Esophagus muscularis mucosa (tissue), 4 donors: ENCODE data around the gene TRIM49D1. TPM values are rescaled to one million over a fixed set of nuclear protein-coding genes. Genes with fewer than 3 reads are reported as not detected.
A peak's percentile ranks its signal among the peaks of the same experiment; 100 is the strongest.
"Not testable (repeated sequence)": the region's sequence is repeated elsewhere in the genome, so short reads cannot be mapped to it uniquely, and the experiment has no call there.

Experiments
- DNase-seq: peaks from one replicate; pipeline ENCODE4 v3.0.0-alpha.2; 2017; ENCODE audit errors: extremely low spot score
- H3K27ac ChIP-seq, 4 donors: fragments of 200-600 bp; sonication (generic); replicated peaks in 1 of 4; 1 replicate in 3 of 4; 2 replicates in 1 of 4; pipeline ENCODE4 v1.5.1; 2016 to 2019; ENCODE audit warnings: mild to moderate bottlenecking in 1 of 4
- H3K27me3 ChIP-seq, 4 donors: fragments of 200-600 bp; sonication (generic); one replicate each; pipeline versions ENCODE4 v1.5.1 to v1.6.0; 2016 to 2019
- H3K36me3 ChIP-seq, 4 donors: fragments of 200-600 bp; sonication (generic); one replicate each; pipeline ENCODE4 v1.5.1; 2016 to 2019
- H3K4me1 ChIP-seq, 4 donors: fragments of 200-600 bp; sonication (generic); one replicate each; pipeline ENCODE4 v1.5.1; 2016 to 2019
- H3K4me3 ChIP-seq, 4 donors: fragments of 200-600 bp; sonication (generic); 1 replicate in 2 of 4; 2 replicates in 2 of 4; pipeline ENCODE4 v1.5.1; 2016 to 2019; ENCODE audit warnings: mild to moderate bottlenecking in 4 of 4, moderate library complexity in 1 of 4
- H3K9me3 ChIP-seq, 4 donors: fragments of 200-600 bp; sonication (generic); 1 replicate in 3 of 4; 2 replicates in 1 of 4; pipeline ENCODE4 v1.5.1; 2016 to 2019
- CTCF ChIP-seq, 3 experiments: fragments of 200-600 bp in 2 of 3; fragments of 450-650 bp in 1 of 3; sonication (generic) in 2 of 3; IDR thresholded peaks; one replicate each; pipeline ENCODE4 v1.5.1; 2017 to 2019; ENCODE audit warnings: antibody characterized with exemption in 3 of 3, mild to moderate bottlenecking in 2 of 3, moderate library complexity in 1 of 3
- EP300 ChIP-seq: sonication (generic); formaldehyde crosslinking; IDR thresholded peaks from one replicate; pipeline ENCODE4 v1.6.1; 2017; ENCODE audit warnings: antibody characterized with exemption
- POLR2A ChIP-seq: fragments of 450-650 bp; IDR thresholded peaks from one replicate; pipeline ENCODE4 v1.6.1; 2017; ENCODE audit warnings: antibody characterized with exemption, moderate library complexity, mild to moderate bottlenecking, low read depth
- POLR2AphosphoS5 ChIP-seq, 2 donors: sonication (generic); formaldehyde crosslinking; IDR thresholded peaks; one replicate each; pipeline ENCODE4 v1.6.1; 2017; ENCODE audit warnings: antibody characterized with exemption in 2 of 2
- WGBS: methylation state at CpG from one replicate; pipeline ENCODE4 v1.1.5; 2018; 5-methylcytosine and 5-hydroxymethylcytosine counted together
- intact Hi-C: fragments of 100-400 bp; cut with DNase I; formaldehyde crosslinking; loops from one replicate; pipeline ENCODE4 v1.15.1; 2023
- total RNA-seq, 4 donors: library from RNA; depleted of rRNA; stranded (reverse); fragments of >200 nt; gene quantifications; one replicate each; pipeline versions ENCODE4 v1.1.0 to v1.2.1, GENCODE V29; 2016

The TRIM49D1 gene, protein sequence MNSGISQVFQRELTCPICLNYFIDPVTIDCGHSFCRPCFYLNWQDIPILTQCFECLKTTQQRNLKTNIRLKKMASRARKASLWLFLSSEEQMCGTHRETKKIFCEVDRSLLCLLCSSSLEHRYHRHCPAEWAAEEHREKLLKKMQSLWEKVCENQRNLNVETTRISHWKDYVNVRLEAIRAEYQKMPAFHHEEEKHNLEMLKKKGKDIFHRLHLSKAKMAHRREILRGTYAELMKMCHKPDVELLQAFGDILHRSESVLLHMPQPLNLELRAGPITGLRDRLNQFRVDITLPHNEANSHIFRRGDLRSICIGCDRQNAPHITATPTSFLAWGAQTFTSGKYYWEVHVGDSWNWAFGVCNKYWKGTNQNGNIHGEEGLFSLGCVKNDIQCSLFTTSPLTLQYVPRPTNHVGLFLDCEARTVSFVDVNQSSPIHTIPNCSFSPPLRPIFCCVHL
- not detected for total RNA-seq

DNA sequence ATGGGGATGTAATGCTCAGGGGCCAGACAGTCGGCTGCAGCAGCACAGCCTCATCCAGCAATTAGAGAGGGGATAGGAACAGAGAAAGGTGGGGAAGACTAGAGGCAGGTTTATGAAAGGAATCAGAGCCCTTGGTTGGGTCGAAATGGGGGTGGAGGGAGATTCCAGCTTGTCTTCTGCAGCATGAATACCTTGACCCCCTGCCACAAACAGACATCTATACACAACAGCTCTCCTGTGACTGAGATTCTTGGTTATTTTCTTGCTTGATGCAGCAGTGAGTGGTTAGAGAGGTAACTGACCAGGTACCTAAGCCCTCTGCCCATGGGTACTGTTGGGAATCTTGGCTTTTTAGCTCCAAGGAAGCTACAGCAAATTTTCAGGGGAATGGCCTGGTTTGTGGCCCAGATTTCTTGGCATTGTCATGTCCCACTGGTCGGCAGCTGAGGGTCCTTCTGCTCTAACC is at the start of gene TRIM49D1:
Gene TRIM49D1 (minus strand): TSS at position 51 of the 466 bp plus-strand sequence. CDS start 4,535 bp downstream, outside the sequence.
- DNase-seq: peak; percentile 91
- no peaks in the 10 kb centered on the region for H3K4me1 ChIP-seq
- intact Hi-C loops: no loop called here
- no peaks in the 10 kb centered on the region for H3K36me3 ChIP-seq
- no peaks in the 10 kb centered on the region for H3K9me3 ChIP-seq
- 67% methylated on average over 3 of the region's 3 CpGs for WGBS
- no peak within 1 kb of the TSS for H3K4me3 ChIP-seq
- H3K27ac ChIP-seq: no peak within 1 kb of the TSS
- TF ChIP-seq POLR2AphosphoS5 (IDR thresholded peaks at IDR 0.05) (no peak), POLR2A (no peak), CTCF (IDR thresholded peaks at IDR 0.05) (no peak), EP300 (no peak)
- no peaks in the 10 kb centered on the region for H3K27me3 ChIP-seq

DNA sequence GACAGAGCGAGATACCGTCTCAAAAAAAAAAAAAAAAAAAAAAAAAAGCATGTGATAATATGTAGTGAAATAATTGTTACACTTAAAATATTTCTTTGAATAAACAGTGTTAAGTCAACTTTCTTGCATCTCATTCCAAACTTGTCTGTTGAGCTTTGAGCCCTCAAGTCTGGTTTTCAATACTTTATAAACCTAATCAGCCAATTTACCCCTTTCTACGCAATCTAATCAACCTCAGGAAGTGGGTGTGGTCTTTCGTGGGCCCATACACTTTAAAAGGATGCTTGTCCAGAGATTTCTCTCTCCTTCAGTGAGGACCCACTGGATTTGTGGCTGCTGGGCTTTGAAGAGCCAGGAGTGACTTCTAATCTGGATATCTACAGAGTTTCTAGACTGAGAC is 43.7 kb upstream of the TRIM49D1 start, which contains the start of gene TRIM64:
Gene TRIM64 (plus strand): TSS at position 301 of the 400 bp plus-strand sequence. CDS start 2,467 bp downstream, outside the sequence.
- WGBS: 100% methylated on average over 2 of the region's 4 CpGs

GRCh38 chr11:89960833-89961232 is 38.8 kb upstream of the TRIM49D1 start:
- H3K9me3 ChIP-seq, H3K27ac ChIP-seq, H3K4me3 ChIP-seq, DNase-seq, H3K36me3 ChIP-seq, H3K27me3 ChIP-seq, intact Hi-C loops, H3K4me1 ChIP-seq: not testable (repeated sequence)
- 94% methylated on average over 6 of the region's 6 CpGs for WGBS

More for the DNA sequence above, 43.7 kb upstream of the TRIM49D1 start, which contains the start of gene TRIM64:
- H3K36me3 ChIP-seq, H3K9me3 ChIP-seq, H3K4me1 ChIP-seq, H3K4me3 ChIP-seq, intact Hi-C loops, H3K27me3 ChIP-seq, DNase-seq, H3K27ac ChIP-seq: not testable (repeated sequence)

DNA sequence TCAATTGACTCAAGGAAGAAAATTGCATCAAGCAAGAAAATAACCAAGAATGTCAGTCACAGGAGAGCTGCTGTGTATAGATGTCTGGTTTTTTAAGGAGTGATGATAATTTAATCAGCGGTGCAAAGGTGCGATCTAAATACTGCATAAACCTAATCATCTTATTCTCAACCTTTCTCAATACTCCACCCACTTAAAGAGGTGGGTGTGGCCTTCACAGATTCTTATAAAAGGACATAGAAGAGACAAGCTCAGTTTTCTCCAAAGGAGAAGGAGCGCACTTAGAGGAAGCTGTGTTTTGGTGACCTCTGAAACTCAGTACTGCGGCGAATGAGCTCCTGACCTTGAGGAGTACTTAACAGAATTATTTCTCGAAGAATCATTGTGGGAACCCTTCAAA is 1.7 kb upstream of the TRIM49D1 start, which contains the start of gene TRIM49D2:
Gene TRIM49D2 (plus strand): TSS at position 301 of the 400 bp plus-strand sequence. CDS start 2,698 bp downstream, outside the sequence.
- H3K36me3 ChIP-seq, DNase-seq, H3K27me3 ChIP-seq, H3K27ac ChIP-seq, H3K4me3 ChIP-seq, intact Hi-C loops, H3K4me1 ChIP-seq, H3K9me3 ChIP-seq: not testable (repeated sequence)
- 84% methylated on average over 2 of the region's 6 CpGs for WGBS

- no CpG with 5 or more reads among the region's 14 CpGs for WGBS
- H3K27me3 ChIP-seq, H3K27ac ChIP-seq, H3K4me1 ChIP-seq, H3K4me3 ChIP-seq, DNase-seq, intact Hi-C loops, H3K9me3 ChIP-seq, H3K36me3 ChIP-seq: not testable (repeated sequence)
Observed at GRCh38 chr11:89900809-89901208, 21.2 kb downstream of the TRIM49D1 start.

- H3K27me3 ChIP-seq, H3K36me3 ChIP-seq, intact Hi-C loops, H3K4me1 ChIP-seq, H3K9me3 ChIP-seq, DNase-seq, H3K4me3 ChIP-seq, H3K27ac ChIP-seq: not testable (repeated sequence)
- 90% methylated on average over 2 of the region's 3 CpGs for WGBS
Observed at GRCh38 chr11:89893245-89893644, 28.8 kb downstream of the TRIM49D1 start.

GRCh38 chr11:89877511-89877910 is 44.5 kb downstream of the TRIM49D1 start:
- H3K27me3 ChIP-seq, H3K4me3 ChIP-seq, H3K27ac ChIP-seq, H3K4me1 ChIP-seq, H3K36me3 ChIP-seq, H3K9me3 ChIP-seq, intact Hi-C loops: not testable (repeated sequence)
- peak; percentile 7 for DNase-seq
- WGBS: 90% methylated on average over 5 of the region's 6 CpGs

GRCh38 chr11:89872588-89872987 is 49.5 kb downstream of the TRIM49D1 start:
- H3K36me3 ChIP-seq, intact Hi-C loops: not testable (repeated sequence)

GRCh38 chr11:89865223-89865622 is 56.8 kb downstream of the TRIM49D1 start:
- H3K27ac ChIP-seq, H3K4me1 ChIP-seq, intact Hi-C loops, H3K27me3 ChIP-seq, H3K4me3 ChIP-seq, H3K9me3 ChIP-seq, DNase-seq, H3K36me3 ChIP-seq: not testable (repeated sequence)
- no CpG with 5 or more reads among the region's 35 CpGs for WGBS

More at GRCh38 chr11:89872588-89872987, 49.5 kb downstream of the TRIM49D1 start:
- H3K4me1 ChIP-seq, H3K27ac ChIP-seq, H3K9me3 ChIP-seq, H3K4me3 ChIP-seq, H3K27me3 ChIP-seq: not testable (repeated sequence)
- 79% methylated on average over 2 of the region's 2 CpGs for WGBS
- peak; percentile 0 for DNase-seq

- intact Hi-C loops, H3K9me3 ChIP-seq, H3K4me1 ChIP-seq, H3K36me3 ChIP-seq, H3K27ac ChIP-seq, H3K27me3 ChIP-seq: not testable (repeated sequence)
- 25% methylated on average over 8 of the region's 66 CpGs for WGBS
- H3K4me3 ChIP-seq: peak overlapping the region; percentile 17 to 47 (median 33)
- DNase-seq: peak; percentile 31
Observed at GRCh38 chr11:89863906-89864704, 57.9 kb downstream of the TRIM49D1 start.
